Ishikawa (cell line): Measurements from ENCODE around the gene RIMBP2.

Experiments
- CEBPB ChIP-seq: IDR thresholded peaks from 2 replicates; pipeline ENCODE4 v1.6.1; 2012
- CREB1 ChIP-seq: IDR thresholded peaks from 2 replicates; pipeline ENCODE4 v1.6.1; 2012; ENCODE audit warnings: low read depth
- EP300 ChIP-seq: IDR thresholded peaks from 2 replicates; pipeline ENCODE4 v1.6.1; 2012; ENCODE audit warnings: borderline replicate concordance
- FOXM1 ChIP-seq: IDR thresholded peaks from 2 replicates; pipeline ENCODE4 v1.6.1; 2012; ENCODE audit warnings: low read depth, borderline replicate concordance
- MAX ChIP-seq: IDR thresholded peaks from 2 replicates; pipeline ENCODE4 v1.6.1; 2012
- RAD21 ChIP-seq: IDR thresholded peaks from 2 replicates; pipeline ENCODE4 v1.6.1; 2012; ENCODE audit warnings: low read depth
- REST ChIP-seq: IDR thresholded peaks from 2 replicates; pipeline ENCODE4 v1.6.1; 2012; ENCODE audit warnings: low read depth, mild to moderate bottlenecking
- TAF1 ChIP-seq: IDR thresholded peaks from 2 replicates; pipeline ENCODE4 v1.6.1; 2012; ENCODE audit warnings: low read depth, mild to moderate bottlenecking
- TEAD4 ChIP-seq: IDR thresholded peaks from 2 replicates; pipeline ENCODE4 v1.6.1; 2012
- USF1 ChIP-seq: IDR thresholded peaks from 2 replicates; pipeline ENCODE4 v1.6.1; 2012
- YY1 ChIP-seq: IDR thresholded peaks from 2 replicates; pipeline ENCODE4 v1.6.1; 2012; ENCODE audit warnings: low read depth
- ZBTB7A ChIP-seq: IDR thresholded peaks from 2 replicates; pipeline ENCODE4 v1.6.1; 2012; ENCODE audit warnings: low read depth

- TF ChIP-seq MAX (no peak), REST (no peak), ZBTB7A (no peak), EP300 (no peak), CREB1 (no peak), TAF1 (no peak), FOXM1 (no peak), YY1 (no peak), CEBPB (no peak), USF1 (no peak), TEAD4 (no peak), RAD21 (no peak)
Measured at GRCh38 chr12:130468186-130468585, 247.9 kb downstream of the RIMBP2 start.
